Dermis microvascular lymphatic vessel endothelial cell (primary cell): ENCODE measurements around the gene ME3. TPM values are rescaled to one million over a fixed set of nuclear protein-coding genes. Genes with fewer than 3 reads are reported as not detected.

Source experiments
- DNase-seq, 2 donors: peaks; one replicate each; pipeline versions ENCODE4 v3.0.0 to v3.0.0-alpha.2; 2010; ENCODE audit warnings: low read depth in 2 of 2
- total RNA-seq: library from RNA; depleted of rRNA; stranded (reverse); fragments of >200 nt; gene quantifications from 2 replicates; pipeline ENCODE4 v1.2.1, GENCODE V29; 2014

The ME3 gene
- 25.7 and 29.5 TPM in 2 replicates for total RNA-seq

GRCh38 chr11:86672007-86672621, at the start of gene ME3:
Gene ME3 (minus strand): TSS chr11:86672616.
- DNase-seq, result peak; percentile 27 to 69

- DNase-seq, result no peak
Measured at GRCh38 chr11:86722006-86722405, 49.6 kb upstream of the ME3 start.

DNA sequence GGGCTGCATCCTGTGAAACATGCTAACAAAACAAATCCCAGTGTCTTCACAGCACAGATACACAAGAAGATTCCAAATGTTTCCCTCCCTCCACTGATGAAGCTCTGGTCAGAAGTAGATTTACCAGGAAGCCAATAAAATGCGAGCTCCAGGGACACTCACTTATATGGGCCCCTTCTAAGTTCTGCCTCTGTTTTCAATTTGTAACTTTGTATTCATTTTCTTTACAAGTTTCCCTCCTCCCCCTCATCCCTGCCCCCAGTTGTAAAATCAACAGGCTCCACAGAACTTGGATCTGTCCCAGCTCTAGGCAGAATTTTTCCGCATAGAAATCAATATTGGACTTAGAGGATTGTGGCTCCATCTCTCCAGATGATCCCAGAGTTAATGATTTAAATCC, 48.1 kb upstream of the ME3 start:
- no peak for DNase-seq

- DNase-seq, result peak in 1 of 2 donors; percentile 81
Measured at GRCh38 chr11:86719781-86720463, 47.5 kb upstream of the ME3 start.

DNA sequence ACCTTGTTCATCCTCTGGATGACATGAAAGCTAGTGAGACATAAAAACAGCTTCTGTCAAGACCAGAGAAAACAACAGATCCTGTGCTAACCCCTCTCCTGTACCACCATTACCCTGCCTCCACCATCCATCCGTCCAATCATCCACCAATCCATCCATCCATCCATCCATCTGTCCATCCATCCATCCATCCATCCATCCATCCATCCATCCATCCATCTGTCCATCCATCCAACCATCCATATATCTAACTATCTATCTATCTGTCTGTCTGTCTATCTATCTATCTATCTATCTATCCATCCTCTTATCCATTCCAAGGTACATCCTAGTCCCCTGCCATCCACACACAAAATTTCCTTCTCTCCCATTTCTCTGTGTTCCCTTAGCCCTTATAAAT, 46.6 kb upstream of the ME3 start:
- DNase-seq, result no peak

DNA sequence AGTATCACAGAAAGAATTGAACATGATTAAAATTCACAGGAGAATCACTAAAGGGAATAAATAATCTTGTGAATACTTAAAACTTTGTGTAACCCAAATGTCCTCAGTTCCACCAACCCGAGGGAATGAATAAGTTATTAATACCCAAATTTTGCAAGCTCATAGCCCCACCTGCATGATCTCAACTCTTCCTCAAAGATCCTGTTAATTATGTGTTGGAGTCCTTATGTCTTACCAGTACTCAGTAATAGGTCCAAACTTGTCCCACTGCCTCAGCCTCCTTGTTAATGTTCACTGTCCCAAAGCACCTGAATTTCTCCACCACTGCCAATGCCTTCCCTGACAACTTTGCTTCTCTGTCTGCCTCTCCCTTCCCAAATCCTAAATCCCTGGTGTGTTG, 46.1 kb upstream of the ME3 start:
- no peak for DNase-seq

- no peak for DNase-seq
Measured at GRCh38 chr11:86717817-86718501, 45.5 kb upstream of the ME3 start.

DNA sequence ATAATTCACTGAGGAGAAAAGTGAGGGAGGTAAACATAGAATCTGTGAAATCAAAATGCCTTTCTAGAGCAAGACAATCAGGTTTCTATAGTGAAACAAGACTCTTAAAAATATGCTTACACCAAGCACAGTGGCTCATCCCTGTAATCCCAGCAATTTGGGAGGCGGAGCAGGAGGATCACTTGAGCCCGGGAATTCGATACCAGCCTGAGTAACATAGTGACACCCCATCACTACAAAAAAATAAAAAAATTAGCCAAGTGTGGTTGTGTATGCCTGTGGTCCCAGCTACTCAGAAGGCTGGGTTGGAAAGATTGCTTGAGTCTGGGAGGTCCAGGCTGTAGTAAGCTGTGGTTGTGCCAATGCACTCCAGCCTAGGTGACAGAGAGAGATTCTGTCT, 43.2 kb upstream of the ME3 start:
- no peak for DNase-seq

GRCh38 chr11:86713552-86713951, 41.1 kb upstream of the ME3 start:
- DNase-seq, result no peak

DNA sequence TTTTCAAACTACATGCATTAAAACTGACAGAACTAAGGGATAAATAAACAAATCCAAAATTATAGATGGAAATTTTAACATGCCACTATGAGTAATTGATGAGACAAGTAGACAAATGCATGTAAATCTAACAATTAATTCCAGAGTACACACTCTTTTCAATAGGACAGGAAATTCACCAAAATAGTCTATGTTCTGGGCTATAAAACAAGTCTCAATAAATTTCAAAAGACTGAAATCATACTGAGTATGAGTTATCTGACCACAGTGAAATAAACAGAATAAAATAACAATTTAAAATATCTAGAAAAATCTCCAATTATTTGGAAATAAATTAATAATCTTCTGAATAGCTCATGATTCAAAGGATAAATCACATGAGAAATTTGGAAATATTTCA, 38.5 kb upstream of the ME3 start:
- DNase-seq, result no peak

- no peak for DNase-seq
Measured at GRCh38 chr11:86708669-86709068, 36.3 kb upstream of the ME3 start.

- DNase-seq, result no peak
Measured at GRCh38 chr11:86706338-86707131, 34.1 kb upstream of the ME3 start.

GRCh38 chr11:86704710-86705109, 32.3 kb upstream of the ME3 start:
- DNase-seq, result no peak

DNA sequence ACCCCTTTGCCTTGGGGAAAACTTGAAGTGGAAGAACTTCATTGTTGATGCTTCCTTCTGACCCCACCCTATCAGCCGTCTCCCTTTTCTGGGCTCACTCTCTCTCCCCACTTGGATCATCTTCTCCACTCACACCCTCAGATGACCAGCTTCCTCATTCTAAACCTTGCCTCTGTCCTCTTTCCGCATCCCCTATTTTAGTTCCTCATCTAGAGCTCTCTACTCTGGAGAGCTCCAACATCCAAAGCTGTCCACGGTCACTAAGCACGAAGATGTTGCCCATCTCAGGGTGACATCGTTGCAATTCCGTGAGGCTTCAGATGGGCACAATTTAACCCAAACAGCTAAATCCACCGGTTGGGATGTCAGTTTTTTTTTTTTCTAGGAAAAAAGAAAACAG, 31.6 kb upstream of the ME3 start:
- DNase-seq, result no peak

DNA sequence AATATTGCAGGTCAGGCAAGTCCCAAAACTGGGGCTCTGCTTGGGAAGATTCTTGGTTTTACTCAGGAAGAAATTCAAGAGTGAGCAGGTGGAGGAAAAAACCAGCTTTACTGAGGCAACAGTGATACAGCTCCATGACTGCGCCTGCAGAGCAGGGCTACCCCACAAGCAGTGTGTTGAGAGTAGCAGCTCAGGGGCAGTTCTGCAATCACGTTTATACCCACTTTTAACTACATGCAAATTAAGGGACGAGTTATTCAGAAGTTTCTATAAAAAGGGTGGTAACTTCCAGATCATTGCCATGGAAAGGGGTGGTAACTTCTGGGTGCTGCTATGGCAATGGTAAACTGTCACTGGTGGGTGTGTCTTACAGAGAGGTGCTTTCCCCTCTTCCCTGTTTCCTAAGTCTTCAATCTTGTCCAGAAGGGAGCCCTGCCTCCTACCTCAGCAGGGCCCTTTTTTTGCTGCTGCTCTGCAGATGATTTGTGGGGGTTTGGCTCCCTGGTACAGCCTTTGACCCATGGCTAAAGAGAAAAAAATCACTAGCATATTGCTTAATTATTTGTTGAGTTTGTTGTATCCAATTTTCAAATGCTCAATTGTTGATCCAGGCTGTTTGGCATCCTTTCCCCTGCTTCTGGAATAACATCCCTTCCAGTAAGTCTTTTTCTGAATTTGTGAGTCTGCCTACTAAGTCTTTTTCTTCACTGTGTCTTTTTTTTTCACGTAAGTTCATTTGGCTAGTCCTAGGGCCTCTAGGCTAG, 30.0 kb upstream of the ME3 start:
- DNase-seq, result no peak

- no peak for DNase-seq
Measured at GRCh38 chr11:86699040-86699791, 26.8 kb upstream of the ME3 start.

GRCh38 chr11:86698639-86699038, 26.2 kb upstream of the ME3 start:
- no peak for DNase-seq

GRCh38 chr11:86696451-86696850, 24.0 kb upstream of the ME3 start:
- DNase-seq, result no peak

GRCh38 chr11:86696004-86696403, 23.6 kb upstream of the ME3 start:
- peak; percentile 22 to 81 for DNase-seq

GRCh38 chr11:86695373-86695772, 23.0 kb upstream of the ME3 start:
- DNase-seq, result no peak

GRCh38 chr11:86693518-86693917, 21.1 kb upstream of the ME3 start:
- no peak for DNase-seq
